Measurements from ENCODE around the gene RECK.
"Not testable (repeated sequence)": the region's sequence is repeated elsewhere in the genome, so short reads cannot be mapped to it uniquely, and the experiment has no call there.

Gene RECK

GRCh38 chr9:36119476-36119875 is 82.8 kb downstream of the RECK start:
- no peak for DNase-seq

GRCh38 chr9:36120705-36121104 is 84.0 kb downstream of the RECK start:
- no peak for DNase-seq

GRCh38 chr9:36121971-36122370 is 85.3 kb downstream of the RECK start:
- no peak for DNase-seq

GRCh38 chr9:36123515-36123914 is 86.8 kb downstream of the RECK start:
- no peak for DNase-seq

GRCh38 chr9:36125062-36125855 is 88.5 kb downstream of the RECK start:
- DNase-seq, result no peak

- DNase-seq, result no peak
Observed at GRCh38 chr9:36126016-36126730, 89.5 kb downstream of the RECK start.

GRCh38 chr9:36127652-36128244 is 91.0 kb downstream of the RECK start:
- DNase-seq, result no peak

GRCh38 chr9:36128349-36128748 is 91.6 kb downstream of the RECK start:
- no peak for DNase-seq

- DNase-seq, result no peak
Observed at GRCh38 chr9:36129139-36129538, 92.4 kb downstream of the RECK start.

GRCh38 chr9:36131666-36132065 is 95.0 kb downstream of the RECK start:
- DNase-seq, result not testable (repeated sequence)

- DNase-seq, result no peak
Observed at GRCh38 chr9:36132086-36132485, 95.4 kb downstream of the RECK start.

- no peak for DNase-seq
Observed at GRCh38 chr9:36134761-36135505, 98.2 kb downstream of the RECK start.

- no peak for DNase-seq
Observed at GRCh38 chr9:36135741-36136271, 99.1 kb downstream of the RECK start.

GRCh38 chr9:36136272-36136893 is 99.7 kb downstream of the RECK start, which contains the start of gene GLIPR2:
GLIPR2 (plus strand) TSS chr9:36136733; CDS start chr9:36136779, 46 bp downstream.
- DNase-seq, result peak; percentile 83

GRCh38 chr9:36136894-36137391 is 100.2 kb downstream of the RECK start:
- DNase-seq, result no peak

GRCh38 chr9:36137392-36138004 is 100.8 kb downstream of the RECK start:
- DNase-seq, result no peak

GRCh38 chr9:36138496-36138895 is 101.8 kb downstream of the RECK start:
- DNase-seq, result no peak

- DNase-seq, result no peak
Observed at GRCh38 chr9:36138901-36139300, 102.2 kb downstream of the RECK start.

GRCh38 chr9:36140086-36141084 is 103.7 kb downstream of the RECK start:
- DNase-seq, result no peak

GRCh38 chr9:36141288-36141687 is 104.6 kb downstream of the RECK start:
- no peak for DNase-seq
